ENCODE measurements around the gene HK2.

DNA sequence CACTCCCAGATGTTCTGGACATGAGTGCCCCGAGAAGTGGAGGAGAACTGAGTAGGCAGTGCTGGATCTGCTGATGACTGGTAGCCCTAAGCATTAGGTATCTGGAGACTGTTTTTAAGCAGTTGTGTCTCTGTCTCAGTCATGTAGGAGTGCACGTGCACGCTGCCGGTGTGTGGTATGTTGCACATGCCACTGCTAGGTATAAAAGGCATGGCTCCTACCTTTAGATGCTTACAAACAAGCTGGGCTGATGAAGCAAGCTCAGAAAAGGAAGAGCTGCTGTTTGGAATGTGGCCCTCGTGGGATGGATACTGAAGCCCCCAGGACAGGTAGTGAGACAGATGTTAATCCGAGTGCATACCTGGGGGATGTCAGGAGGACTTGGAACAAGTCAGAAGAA is 49.1 kb downstream of the HK2 start:
- TF ChIP-seq, protein P1, sequence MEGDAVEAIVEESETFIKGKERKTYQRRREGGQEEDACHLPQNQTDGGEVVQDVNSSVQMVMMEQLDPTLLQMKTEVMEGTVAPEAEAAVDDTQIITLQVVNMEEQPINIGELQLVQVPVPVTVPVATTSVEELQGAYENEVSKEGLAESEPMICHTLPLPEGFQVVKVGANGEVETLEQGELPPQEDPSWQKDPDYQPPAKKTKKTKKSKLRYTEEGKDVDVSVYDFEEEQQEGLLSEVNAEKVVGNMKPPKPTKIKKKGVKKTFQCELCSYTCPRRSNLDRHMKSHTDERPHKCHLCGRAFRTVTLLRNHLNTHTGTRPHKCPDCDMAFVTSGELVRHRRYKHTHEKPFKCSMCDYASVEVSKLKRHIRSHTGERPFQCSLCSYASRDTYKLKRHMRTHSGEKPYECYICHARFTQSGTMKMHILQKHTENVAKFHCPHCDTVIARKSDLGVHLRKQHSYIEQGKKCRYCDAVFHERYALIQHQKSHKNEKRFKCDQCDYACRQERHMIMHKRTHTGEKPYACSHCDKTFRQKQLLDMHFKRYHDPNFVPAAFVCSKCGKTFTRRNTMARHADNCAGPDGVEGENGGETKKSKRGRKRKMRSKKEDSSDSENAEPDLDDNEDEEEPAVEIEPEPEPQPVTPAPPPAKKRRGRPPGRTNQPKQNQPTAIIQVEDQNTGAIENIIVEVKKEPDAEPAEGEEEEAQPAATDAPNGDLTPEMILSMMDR (IDR thresholded peaks at IDR 0.05; ENCODE audit: insufficient read depth, low read length) = no peak
- no peak for TF ChIP-seq POLR2AphosphoS5 (IDR thresholded peaks at IDR 0.05; ENCODE audit: low read depth)
